HUES64 (cell line): ENCODE measurements around the gene FAM177B.
"Not testable (repeated sequence)": the region's sequence is repeated elsewhere in the genome, so short reads cannot be mapped to it uniquely, and the experiment has no call there.

Experiments
- H3K27ac ChIP-seq: 2 replicates; pipeline ENCODE4 v1.7.0; 2013; ENCODE audit warnings: low read depth, low read length, inconsistent platforms
- H3K27me3 ChIP-seq: 2 replicates; pipeline ENCODE4 v1.6.1; 2013; ENCODE audit warnings: mild to moderate bottlenecking, low read length; ENCODE audit not compliant: insufficient read depth
- H3K36me3 ChIP-seq: 2 replicates; pipeline ENCODE4 v1.6.1; 2013; ENCODE audit warnings: mild to moderate bottlenecking, low read length; ENCODE audit not compliant: insufficient read depth
- H3K4me1 ChIP-seq: 2 replicates; pipeline ENCODE4 v1.6.1; 2013; ENCODE audit warnings: mild to moderate bottlenecking, low read length, moderate library complexity; ENCODE audit not compliant: insufficient read depth
- H3K4me3 ChIP-seq: 2 replicates; pipeline ENCODE4 v1.5.1; 2013; ENCODE audit warnings: mild to moderate bottlenecking, low read length, moderate library complexity
- H3K9ac ChIP-seq: 2 replicates; pipeline ENCODE4 v1.6.1; 2013; ENCODE audit warnings: mild to moderate bottlenecking, low read depth, low read length
- H3K9me3 ChIP-seq: 2 replicates; pipeline ENCODE4 v1.6.1; 2013; ENCODE audit warnings: low read depth, low read length; ENCODE audit not compliant: insufficient read depth
- WGBS: fragments of 150-250, 120-280 bp; methylation state at CpG from one replicate; pipeline ENCODE4 v1.1.7; 2013; ENCODE audit warnings: missing lambda C conversion rate; 5-methylcytosine and 5-hydroxymethylcytosine counted together

The FAM177B gene

GRCh38 chr1:222741630-222742457 lies 4.8 kb downstream of the FAM177B start:
- not testable (repeated sequence) for H3K9ac ChIP-seq, H3K9me3 ChIP-seq, H3K27me3 ChIP-seq, H3K27ac ChIP-seq, H3K4me3 ChIP-seq, H3K36me3 ChIP-seq, H3K4me1 ChIP-seq
- 97% methylated on average over 3 of the region's 5 CpGs for WGBS

- no peak overlapping the region for H3K9ac ChIP-seq
- no peaks in the 10 kb centered on the region for H3K9me3 ChIP-seq
- H3K27me3 ChIP-seq: no peaks in the 10 kb centered on the region
- no peak overlapping the region for H3K4me3 ChIP-seq
- H3K27ac ChIP-seq: no peak overlapping the region
- H3K4me1 ChIP-seq: no peaks in the 10 kb centered on the region
- no peaks in the 10 kb centered on the region for H3K36me3 ChIP-seq
These were observed 12.9 kb downstream of the FAM177B start for GRCh38 chr1:222749927-222750326.

- Histone ChIP-seq H3K4me3 (no peak overlapping the region), H3K9ac (no peak overlapping the region), H3K9me3 (no peaks in the 10 kb centered on the region), H3K4me1 (no peaks in the 10 kb centered on the region), H3K36me3 (no peaks in the 10 kb centered on the region), H3K27ac (no peak overlapping the region), H3K27me3 (no peaks in the 10 kb centered on the region)
- no CpG with 5 or more reads among the region's 1 CpG for WGBS
These were observed 13.6 kb downstream of the FAM177B start for GRCh38 chr1:222750651-222751050.

GRCh38 chr1:222751255-222751654 lies 14.3 kb downstream of the FAM177B start:
- Histone ChIP-seq H3K9me3 (no peaks in the 10 kb centered on the region), H3K9ac (no peak overlapping the region), H3K27me3 (no peaks in the 10 kb centered on the region), H3K36me3 (no peaks in the 10 kb centered on the region), H3K27ac (no peak overlapping the region), H3K4me1 (no peaks in the 10 kb centered on the region), H3K4me3 (no peak overlapping the region)
- WGBS: 89% methylated on average over 3 of the region's 3 CpGs

- no peak overlapping the region for H3K9ac ChIP-seq
- no peaks in the 10 kb centered on the region for H3K9me3 ChIP-seq
- no peaks in the 10 kb centered on the region for H3K27me3 ChIP-seq
- H3K4me3 ChIP-seq: no peak overlapping the region
- no peak overlapping the region for H3K27ac ChIP-seq
- H3K36me3 ChIP-seq: no peaks in the 10 kb centered on the region
- no peaks in the 10 kb centered on the region for H3K4me1 ChIP-seq
- 96% methylated on average over 10 of the region's 10 CpGs for WGBS
These were observed 17.6 kb downstream of the FAM177B start for GRCh38 chr1:222754366-222755139.

- 84% methylated on average over 10 of the region's 10 CpGs for WGBS
- no peak overlapping the region for H3K27ac ChIP-seq
- H3K9ac ChIP-seq: no peak overlapping the region
- H3K27me3 ChIP-seq: no peaks in the 10 kb centered on the region
- no peaks in the 10 kb centered on the region for H3K36me3 ChIP-seq
- no peaks in the 10 kb centered on the region for H3K9me3 ChIP-seq
- no peaks in the 10 kb centered on the region for H3K4me1 ChIP-seq
- H3K4me3 ChIP-seq: no peak overlapping the region
These were observed 20.8 kb downstream of the FAM177B start for GRCh38 chr1:222757646-222758268.

GRCh38 chr1:222759451-222760035 lies 22.5 kb downstream of the FAM177B start:
- H3K4me1 ChIP-seq: no peaks in the 10 kb centered on the region

GRCh38 chr1:222761083-222761482 lies 24.1 kb downstream of the FAM177B start:
- WGBS: 53% methylated on average over 1 of the region's 1 CpG

More at GRCh38 chr1:222759451-222760035, 22.5 kb downstream of the FAM177B start:
- Histone ChIP-seq H3K9ac (no peak overlapping the region), H3K4me3 (no peak overlapping the region), H3K36me3 (no peaks in the 10 kb centered on the region), H3K27ac (no peak overlapping the region), H3K9me3 (no peaks in the 10 kb centered on the region), H3K27me3 (no peaks in the 10 kb centered on the region)
- 93% methylated on average over 4 of the region's 5 CpGs for WGBS

GRCh38 chr1:222762178-222762577 lies 25.2 kb downstream of the FAM177B start:
- not testable (repeated sequence) for H3K9ac ChIP-seq, H3K36me3 ChIP-seq, H3K4me3 ChIP-seq, H3K27ac ChIP-seq, H3K4me1 ChIP-seq, H3K27me3 ChIP-seq, H3K9me3 ChIP-seq
- WGBS: 100% methylated on average over 1 of the region's 4 CpGs

More at GRCh38 chr1:222761083-222761482, 24.1 kb downstream of the FAM177B start:
- H3K27ac ChIP-seq: no peak overlapping the region
- no peaks in the 10 kb centered on the region for H3K36me3 ChIP-seq
- no peak overlapping the region for H3K9ac ChIP-seq
- H3K4me3 ChIP-seq: no peak overlapping the region
- no peaks in the 10 kb centered on the region for H3K4me1 ChIP-seq
- no peaks in the 10 kb centered on the region for H3K9me3 ChIP-seq
- no peaks in the 10 kb centered on the region for H3K27me3 ChIP-seq

GRCh38 chr1:222767152-222767571 lies 30.2 kb downstream of the FAM177B start:
- Histone ChIP-seq H3K27ac (no peak overlapping the region), H3K4me1 (no peaks in the 10 kb centered on the region), H3K36me3 (no peaks in the 10 kb centered on the region), H3K9ac (no peak overlapping the region), H3K9me3 (peaks cover 22% of the 10 kb centered on the region), H3K4me3 (no peak overlapping the region), H3K27me3 (no peaks in the 10 kb centered on the region)
- WGBS: 92% methylated on average over 5 of the region's 5 CpGs

GRCh38 chr1:222768592-222768991 lies 31.6 kb downstream of the FAM177B start:
- no peak overlapping the region for H3K27ac ChIP-seq
- H3K36me3 ChIP-seq: no peaks in the 10 kb centered on the region
- H3K4me3 ChIP-seq: no peak overlapping the region
- H3K4me1 ChIP-seq: no peaks in the 10 kb centered on the region
- no peak overlapping the region for H3K9ac ChIP-seq
- peaks cover 22% of the 10 kb centered on the region for H3K9me3 ChIP-seq
- no peaks in the 10 kb centered on the region for H3K27me3 ChIP-seq
